Nephron progenitor cell (in vitro differentiated cells): Measurements from ENCODE around the gene SHROOM3.

ENCODE experiments used
- DNase-seq: peaks from one replicate; pipeline ENCODE4 v3.0.0; 2021
- H3K27ac Mint-ChIP-seq: 2 replicates; pipeline ENCODE4 v1.8.0; 2021; ENCODE audit warnings: mild to moderate bottlenecking, moderate library complexity, mixed read lengths
- H3K27me3 Mint-ChIP-seq: 2 replicates; pipeline ENCODE4 v1.8.0; 2021; ENCODE audit warnings: mild to moderate bottlenecking, low read depth, mixed read lengths; ENCODE audit not compliant: poor library complexity
- H3K36me3 Mint-ChIP-seq: 2 replicates; pipeline ENCODE4 v1.8.0; 2021; ENCODE audit warnings: low read depth, mixed read lengths
- H3K4me1 Mint-ChIP-seq: 2 replicates; pipeline ENCODE4 v1.8.0; 2021; ENCODE audit warnings: mixed read lengths
- H3K4me3 Mint-ChIP-seq: 2 replicates; pipeline ENCODE4 v1.8.0; 2021; ENCODE audit warnings: mild to moderate bottlenecking, moderate library complexity, mixed read lengths
- H3K9me3 Mint-ChIP-seq: 2 replicates; pipeline ENCODE4 v1.8.0; 2021; ENCODE audit warnings: mild to moderate bottlenecking, moderate library complexity, mixed read lengths
- CTCF ChIP-seq: fragments of 200-600 bp; sonication (generic); IDR thresholded peaks from 2 replicates; pipeline ENCODE4 v1.5.0; 2021; ENCODE audit warnings: antibody characterized with exemption

Gene SHROOM3

GRCh38 chr4:76584241-76585152 is 149.5 kb downstream of the SHROOM3 start:
- Mint-ChIP-seq H3K27ac (peak overlapping the region; percentile 64), H3K4me3 (peak overlapping the region; percentile 85), H3K27me3 (peaks cover 3% of the 10 kb centered on the region), H3K4me1 (peaks cover 90% of the 10 kb centered on the region), H3K9me3 (no peaks in the 10 kb centered on the region), H3K36me3 (no peaks in the 10 kb centered on the region)
- no peak for DNase-seq
- TF ChIP-seq CTCF, result no peak

GRCh38 chr4:76585272-76585671 is 150.2 kb downstream of the SHROOM3 start:
- peaks cover 90% of the 10 kb centered on the region for H3K4me1 Mint-ChIP-seq
- H3K9me3 Mint-ChIP-seq, result no peaks in the 10 kb centered on the region
- H3K4me3 Mint-ChIP-seq, result peak overlapping the region; percentile 85
- DNase-seq, result no peak
- H3K27me3 Mint-ChIP-seq, result peaks cover 3% of the 10 kb centered on the region
- TF ChIP-seq CTCF, result no peak
- H3K36me3 Mint-ChIP-seq, result no peaks in the 10 kb centered on the region
- peak overlapping the region; percentile 36 for H3K27ac Mint-ChIP-seq

- Mint-ChIP-seq H3K4me3 (peak overlapping the region; percentile 85), H3K27ac (peak overlapping the region; percentile 68), H3K27me3 (peaks cover 3% of the 10 kb centered on the region), H3K4me1 (peaks cover 95% of the 10 kb centered on the region), H3K9me3 (no peaks in the 10 kb centered on the region), H3K36me3 (no peaks in the 10 kb centered on the region)
- no peak for TF ChIP-seq CTCF
- peak; percentile 80 for DNase-seq
Observed at GRCh38 chr4:76585897-76586360, 150.9 kb downstream of the SHROOM3 start.

GRCh38 chr4:76588274-76588673 is 153.2 kb downstream of the SHROOM3 start:
- Mint-ChIP-seq H3K27ac (peak overlapping the region; percentile 76), H3K36me3 (peaks cover 12% of the 10 kb centered on the region), H3K27me3 (peaks cover 3% of the 10 kb centered on the region), H3K4me3 (peak overlapping the region; percentile 85), H3K9me3 (no peaks in the 10 kb centered on the region), H3K4me1 (peaks cover 95% of the 10 kb centered on the region)
- TF ChIP-seq CTCF, result no peak
- DNase-seq, result peak; percentile 27

GRCh38 chr4:76589402-76589801 is 154.4 kb downstream of the SHROOM3 start:
- peak overlapping the region; percentile 98 for H3K27ac Mint-ChIP-seq
- TF ChIP-seq CTCF, result no peak

More at GRCh38 chr4:76589402-76589801, 154.4 kb downstream of the SHROOM3 start:
- Mint-ChIP-seq H3K36me3 (peaks cover 18% of the 10 kb centered on the region), H3K4me3 (peak overlapping the region; percentile 48), H3K9me3 (peaks cover under 1% of the 10 kb centered on the region), H3K27me3 (peaks cover 3% of the 10 kb centered on the region), H3K4me1 (peaks cover 91% of the 10 kb centered on the region)
- no peak for DNase-seq
